ENCODE results near the gene NPW. TPM values are rescaled to one million over a fixed set of nuclear protein-coding genes. Genes with fewer than 3 reads are reported as not detected.
A peak's percentile ranks its signal among the peaks of the same experiment; 100 is the strongest.

Gene NPW
- total and polyA plus RNA-seq, 9 of the 15 experiments (the other 6 are each of a cell fraction or from before 2014, with no cell fraction given), result 0.14 to 4.0 (median 2.6) TPM; not detected in 4

- TF ChIP-seq MEF2A (IDR thresholded peaks at IDR 0.05; ENCODE audit: control insufficient read depth, low read depth, low read length) (no peak), RBFOX2 (IDR thresholded peaks at IDR 0.05; ENCODE audit: low read depth, low read length) (peak; percentile 91), SRSF9 (IDR thresholded peaks at IDR 0.05; ENCODE audit: borderline replicate concordance, low read depth, low read length) (no peak), NONO (IDR thresholded peaks at IDR 0.05; ENCODE audit: low read depth in 2 of 2, low read length in 1 of 2) (peak in 1 of 2 experiments; percentile 26; a peak in 1 of 4 replicates), CBFB (CRISPR knock-in tag; IDR thresholded peaks at IDR 0.05) (peak; percentile 98), HNRNPK (IDR thresholded peaks at IDR 0.05; ENCODE audit: low read depth, low read length, poor library complexity, severe bottlenecking) (no peak), CBX2 (IDR thresholded peaks at IDR 0.05; ENCODE audit: insufficient read depth, low read length, poor library complexity, severe bottlenecking) (no peak)
- TF ChIP-seq, protein P1, sequence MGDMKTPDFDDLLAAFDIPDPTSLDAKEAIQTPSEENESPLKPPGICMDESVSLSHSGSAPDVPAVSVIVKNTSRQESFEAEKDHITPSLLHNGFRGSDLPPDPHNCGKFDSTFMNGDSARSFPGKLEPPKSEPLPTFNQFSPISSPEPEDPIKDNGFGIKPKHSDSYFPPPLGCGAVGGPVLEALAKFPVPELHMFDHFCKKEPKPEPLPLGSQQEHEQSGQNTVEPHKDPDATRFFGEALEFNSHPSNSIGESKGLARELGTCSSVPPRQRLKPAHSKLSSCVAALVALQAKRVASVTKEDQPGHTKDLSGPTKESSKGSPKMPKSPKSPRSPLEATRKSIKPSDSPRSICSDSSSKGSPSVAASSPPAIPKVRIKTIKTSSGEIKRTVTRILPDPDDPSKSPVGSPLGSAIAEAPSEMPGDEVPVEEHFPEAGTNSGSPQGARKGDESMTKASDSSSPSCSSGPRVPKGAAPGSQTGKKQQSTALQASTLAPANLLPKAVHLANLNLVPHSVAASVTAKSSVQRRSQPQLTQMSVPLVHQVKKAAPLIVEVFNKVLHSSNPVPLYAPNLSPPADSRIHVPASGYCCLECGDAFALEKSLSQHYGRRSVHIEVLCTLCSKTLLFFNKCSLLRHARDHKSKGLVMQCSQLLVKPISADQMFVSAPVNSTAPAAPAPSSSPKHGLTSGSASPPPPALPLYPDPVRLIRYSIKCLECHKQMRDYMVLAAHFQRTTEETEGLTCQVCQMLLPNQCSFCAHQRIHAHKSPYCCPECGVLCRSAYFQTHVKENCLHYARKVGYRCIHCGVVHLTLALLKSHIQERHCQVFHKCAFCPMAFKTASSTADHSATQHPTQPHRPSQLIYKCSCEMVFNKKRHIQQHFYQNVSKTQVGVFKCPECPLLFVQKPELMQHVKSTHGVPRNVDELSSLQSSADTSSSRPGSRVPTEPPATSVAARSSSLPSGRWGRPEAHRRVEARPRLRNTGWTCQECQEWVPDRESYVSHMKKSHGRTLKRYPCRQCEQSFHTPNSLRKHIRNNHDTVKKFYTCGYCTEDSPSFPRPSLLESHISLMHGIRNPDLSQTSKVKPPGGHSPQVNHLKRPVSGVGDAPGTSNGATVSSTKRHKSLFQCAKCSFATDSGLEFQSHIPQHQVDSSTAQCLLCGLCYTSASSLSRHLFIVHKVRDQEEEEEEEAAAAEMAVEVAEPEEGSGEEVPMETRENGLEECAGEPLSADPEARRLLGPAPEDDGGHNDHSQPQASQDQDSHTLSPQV (IDR thresholded peaks at IDR 0.05), result no peak
Observed at GRCh38 chr16:1971796-1972489, 47.6 kb upstream of the NPW start, which contains the start of gene TBL3 (continued).

All from K562 (cell line).